K562 (cell line): ENCODE data around the gene SMURF1. TPM values are rescaled to one million over a fixed set of nuclear protein-coding genes. Genes with fewer than 3 reads are reported as not detected.

Source experiments
- ATAC-seq: fragments of 200-7000 bp; cut with Tn5 transposase; 3 replicates; pipeline ENCODE4 v1.9.1; 2020; ENCODE audit warnings: moderate library complexity
- BruUV-seq: library from RNA; stranded (reverse); fragments of 400-500 nt; replicated peaks from 2 replicates; lab custom pipeline; 2021; lab: Mats Ljungman, UMichigan
- CTCF ChIA-PET: fragments of 300-600 bp; formaldehyde crosslinking; extraction: SDS; loops from one replicate; lab custom pipeline; 2021; ENCODE audit warnings: low intra/inter-chr PET ratio; lab: Yijun Ruan, JAX
- POLR2A ChIA-PET: fragments of 300-600, 350-650 bp; sonication (Branson Sonifier 250); formaldehyde crosslinking; extraction: SDS; loops from one replicate; lab custom pipeline; 2021; ENCODE audit warnings: antibody characterized with exemption, inconsistent platforms; lab: Yijun Ruan, JAX
- DNase-seq, 4 experiments: peaks; one replicate each; pipeline versions ENCODE4 v3.0.0 to v3.0.0-alpha.2; 2011 to 2018; ENCODE audit warnings: low spot score in 3 of 4, mixed read lengths in 3 of 4; ENCODE audit errors: extremely low read depth in 1 of 4
- FAIRE-seq: peaks from 2 replicates; lab custom pipeline; 2011; peaks lifted over from hg19 to GRCh38; lab: Jason Lieb, UNC
- H2AFZ ChIP-seq: 2 replicates; pipeline ENCODE4 v1.6.0; 2011; ENCODE audit warnings: low read depth, low read length, control low read depth, inconsistent platforms
- H3K27ac ChIP-seq: fragments of 200-600 bp; 3 replicates; pipeline ENCODE4 v1.8.0; 2011; ENCODE audit warnings: low read depth, mild to moderate bottlenecking, control low read depth, inconsistent platforms, low read length, moderate library complexity, mixed read lengths; ENCODE audit errors: extremely low read depth
- H3K27me3 ChIP-seq, 2 experiments: fragments of 300-600 bp in 1 of 2; 2 replicates in 1 of 2; 3 replicates in 1 of 2; pipeline versions ENCODE4 v1.6.0 to v1.8.0; 2011; ENCODE audit warnings: inconsistent platforms in 2 of 2, low read length in 2 of 2, mild to moderate bottlenecking in 1 of 2, mixed read lengths in 1 of 2, moderate library complexity in 1 of 2; ENCODE audit not compliant: control insufficient read depth in 2 of 2, insufficient read depth in 2 of 2
- H3K36me3 ChIP-seq: fragments of 300-600 bp; 3 replicates; pipeline ENCODE4 v1.8.0; 2011; ENCODE audit warnings: mild to moderate bottlenecking, low read length, inconsistent platforms; ENCODE audit not compliant: control insufficient read depth, insufficient read depth
- H3K4me1 ChIP-seq, 2 experiments: fragments of 200-600 bp in 1 of 2; replicated peaks in 1 of 2; 2 replicates in 1 of 2; 3 replicates in 1 of 2; pipeline versions ENCODE4 v1.5.1 to v1.8.0; 2011; ENCODE audit warnings: inconsistent platforms in 2 of 2, low read length in 2 of 2, mild to moderate bottlenecking in 1 of 2, mixed read lengths in 1 of 2, moderate library complexity in 1 of 2; ENCODE audit not compliant: control insufficient read depth in 2 of 2, insufficient read depth in 2 of 2
- H3K4me2 ChIP-seq: 2 replicates; pipeline ENCODE4 v1.6.1; 2011; ENCODE audit warnings: low read length, control low read depth, inconsistent platforms, mixed read lengths; ENCODE audit not compliant: insufficient read depth
- H3K4me3 ChIP-seq: fragments of 200-600 bp; sonication (generic), shearing (Covaris generic); 2 replicates; pipeline ENCODE4 v1.5.1; 2016; ENCODE audit warnings: control low read depth, inconsistent platforms
- H3K79me2 ChIP-seq: fragments of 200-600 bp; 3 replicates; pipeline ENCODE4 v1.8.0; 2011; ENCODE audit warnings: low read length, inconsistent platforms; ENCODE audit not compliant: control insufficient read depth, insufficient read depth
- H3K9ac ChIP-seq, 2 experiments: 2 replicates each; pipeline versions ENCODE4 v1.6.0 to v1.6.1; 2011; ENCODE audit warnings: low read depth in 2 of 2, low read length in 2 of 2, control low read depth in 1 of 2, inconsistent platforms in 1 of 2, mild to moderate bottlenecking in 1 of 2, mixed read lengths in 1 of 2; ENCODE audit not compliant: insufficient read depth in 1 of 2
- H3K9me1 ChIP-seq: one replicate; pipeline ENCODE4 v1.6.0; 2011; ENCODE audit warnings: inconsistent platforms, mild to moderate bottlenecking, low read length, moderate library complexity; ENCODE audit not compliant: control insufficient read depth, insufficient read depth
- H3K9me3 ChIP-seq: replicated peaks from 2 replicates; pipeline ENCODE4 v1.5.1; 2011; ENCODE audit warnings: low read depth, low read length, inconsistent platforms; ENCODE audit not compliant: control insufficient read depth, insufficient read depth
- H4K20me1 ChIP-seq: replicated peaks from 2 replicates; pipeline ENCODE4 v1.6.1; 2011; ENCODE audit warnings: low read length, inconsistent platforms, mixed read lengths; ENCODE audit not compliant: control insufficient read depth, insufficient read depth
- ARID1B ChIP-seq: fragments of 450-650 bp; IDR thresholded peaks from 2 replicates; pipeline ENCODE4 v1.6.1; 2016; ENCODE audit warnings: antibody characterized with exemption, mild to moderate bottlenecking, inconsistent platforms
- ATF2 ChIP-seq: sonication (generic); formaldehyde crosslinking; IDR thresholded peaks from 2 replicates; pipeline ENCODE4 v1.8.1; 2022; ENCODE audit warnings: missing genetic modification reagents
- CCNT2 ChIP-seq: IDR thresholded peaks from 2 replicates; pipeline ENCODE4 v1.6.1; 2011; ENCODE audit warnings: borderline replicate concordance, low read depth, mild to moderate bottlenecking, moderate library complexity, mixed read lengths, low read length; ENCODE audit not compliant: insufficient read length; ENCODE audit errors: extremely low read depth
- CXXC5 ChIP-seq: fragments of 250-450 bp; sonication (Bioruptor Pico); IDR thresholded peaks from 2 replicates; pipeline ENCODE4 v1.8.0; 2022; ENCODE audit warnings: inconsistent platforms, mild to moderate bottlenecking, moderate library complexity
- ETS2 ChIP-seq: IDR thresholded peaks from 2 replicates; pipeline ENCODE4 v1.6.1; 2016; ENCODE audit warnings: borderline replicate concordance, missing genetic modification characterization, mild to moderate bottlenecking, moderate library complexity, missing compliant biosample characterization; ENCODE audit not compliant: poor library complexity, severe bottlenecking
- GATAD2A ChIP-seq: fragments of 450-650 bp; IDR thresholded peaks from 2 replicates; pipeline ENCODE4 v1.6.1; 2017
- HMGN3 ChIP-seq: IDR thresholded peaks from 2 replicates; pipeline ENCODE4 v1.6.1; 2011; ENCODE audit warnings: borderline replicate concordance, low read depth, mild to moderate bottlenecking, mixed read lengths, low read length; ENCODE audit not compliant: insufficient read length; ENCODE audit errors: extremely low read depth
- ILF3 ChIP-seq: fragments of 450-650 bp; IDR thresholded peaks from 2 replicates; pipeline ENCODE4 v1.6.1; 2018; ENCODE audit warnings: antibody characterized with exemption, mild to moderate bottlenecking, moderate library complexity, borderline replicate concordance
- NR2C1 ChIP-seq, 2 experiments: fragments of 450-650 bp; IDR thresholded peaks; 2 replicates each; pipeline ENCODE4 v1.6.1; 2017; ENCODE audit warnings: mild to moderate bottlenecking in 2 of 2, antibody characterized with exemption in 1 of 2, inconsistent platforms in 1 of 2, missing compliant biosample characterization in 1 of 2, missing genetic modification characterization in 1 of 2
- POLR2H ChIP-seq: IDR thresholded peaks from 2 replicates; pipeline ENCODE4 v1.6.1; 2016; ENCODE audit warnings: missing genetic modification characterization, low read depth, mild to moderate bottlenecking, control low read depth, missing compliant biosample characterization, moderate library complexity
- SMARCC2 ChIP-seq: fragments of 450-650 bp; IDR thresholded peaks from 2 replicates; pipeline ENCODE4 v1.6.1; 2017; ENCODE audit warnings: antibody characterized with exemption, moderate library complexity, mild to moderate bottlenecking, low read depth
- TEAD2 ChIP-seq: fragments of 450-650 bp; IDR thresholded peaks from 2 replicates; pipeline ENCODE4 v1.6.1; 2016; ENCODE audit warnings: missing genetic modification characterization, control low read depth, missing compliant biosample characterization
- ZNF23 ChIP-seq: fragments of 250-450 bp; sonication (Bioruptor Pico); IDR thresholded peaks from 2 replicates; pipeline ENCODE4 v1.4.0; 2020; ENCODE audit warnings: mild to moderate bottlenecking
- ZNF239 ChIP-seq: fragments of 250-450 bp; sonication (Bioruptor Pico); IDR thresholded peaks from 2 replicates; pipeline ENCODE4 v1.4.0; 2020; ENCODE audit warnings: mild to moderate bottlenecking
- ZNF316 ChIP-seq: fragments of 450-650 bp; IDR thresholded peaks from 2 replicates; pipeline ENCODE4 v1.6.1; 2016
- WGBS: fragments of 100-300 bp; shearing (Covaris generic); methylation state at CpG from one replicate; pipeline ENCODE4 v1.1.6; 2016; ENCODE audit warnings: low coverage, mixed read lengths; ENCODE audit not compliant: insufficient coverage; ENCODE audit errors: missing lambda C conversion rate; 5-methylcytosine and 5-hydroxymethylcytosine counted together
- in situ Hi-C: fragments of 300-500 bp; cut with MboI; formaldehyde crosslinking; loops from 4 replicates; pipeline ENCODE4 v1.15.0; 2018; ENCODE audit warnings: inconsistent platforms, mixed read lengths
- intact Hi-C: fragments of 100-400 bp; cut with micrococcal nuclease; formaldehyde crosslinking; loops from 2 replicates; pipeline ENCODE4 v1.14.2; 2022
- polyA plus RNA-seq, 8 experiments: library from polyadenylated mRNA; depleted of rRNA in 4 of 8; stranded (reverse) in 5 of 8; unstranded in 3 of 8; fragments of >200 nt; fragmentation: Nextera tagmentation in 2 of 8; fragmentation: Illumina TruSeq in 1 of 8; extraction: Ambion mirVana in 2 of 8; extraction: Trizol in 1 of 8; gene quantifications; 2 replicates each; pipeline versions ENCODE4 v1.2.1 to v1.2.3, GENCODE V29; 2011 to 2014; ENCODE audit warnings: inconsistent platforms in 1 of 8, missing spikeins in 1 of 8
- total RNA-seq, 7 experiments: library from RNA; depleted of rRNA in 6 of 7; stranded (reverse); fragments of >200 nt in 6 of 7; fragmentation: Illumina TruSeq in 2 of 7; extraction: Trizol in 2 of 7; gene quantifications; 2 replicates each; pipeline versions ENCODE4 v1.2.1 to v1.2.3, GENCODE V29; 2011 to 2021; ENCODE audit warnings: low replicate concordance in 1 of 7
- TF ChIP-seq, protein P1 (sequence below): fragments of 200-800 bp; sonication (Bioruptor generic); IDR thresholded peaks from 2 replicates; pipeline ENCODE4 v1.6.1; 2017; ENCODE audit warnings: missing genetic modification characterization, missing compliant biosample characterization
- TF ChIP-seq, protein P2 (sequence below): fragments of 450-650 bp; IDR thresholded peaks from 2 replicates; pipeline ENCODE4 v1.6.1; 2016; ENCODE audit warnings: low read depth, mild to moderate bottlenecking, moderate library complexity

The SMURF1 gene
- total and polyA plus RNA-seq, 9 of the 15 experiments (the other 6 are each of a cell fraction or from before 2014, with no cell fraction given), result 1.0 to 20.1 (median 12.6) TPM

DNA sequence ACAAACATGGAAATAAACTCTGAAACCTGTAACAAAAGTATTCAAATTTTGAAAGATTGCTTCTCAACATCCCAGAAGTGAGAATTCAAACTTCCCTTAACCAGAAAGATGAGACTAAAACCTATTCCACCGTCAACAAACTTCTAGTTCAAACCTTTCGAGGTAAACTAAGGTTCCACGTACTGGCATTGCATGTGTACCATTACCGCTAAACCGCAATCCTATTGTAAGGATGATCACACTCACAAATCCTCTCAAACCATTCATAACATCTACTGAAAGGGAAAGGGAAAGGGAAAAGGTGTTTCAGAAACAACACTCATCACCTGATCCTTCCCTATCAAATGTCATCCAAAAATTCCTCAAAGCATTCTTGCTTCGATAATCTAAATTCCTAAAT, 3.1 kb downstream of the SMURF1 start:
- H3K9ac ChIP-seq, result no peak overlapping the region
- in situ Hi-C loops (no loop called here), intact Hi-C loops (loop anchor here (5.0 to 10.0 kb wide), 3 partner anchors 84 to 246 kb away; no protein-coding TSS in a partner anchor)
- TF ChIP-seq ARID1B (no peak), CXXC5 (CRISPR knock-in tag) (no peak), GATAD2A (no peak), CCNT2 (no peak), ZNF239 (CRISPR knock-in tag) (no peak), HMGN3 (no peak), ZNF23 (CRISPR knock-in tag) (no peak), ATF2 (CRISPR knock-in tag) (no peak), ZNF316 (no peak), ILF3 (no peak), SMARCC2 (no peak), POLR2H (tag) (no peak), NR2C1 (IDR thresholded peaks at IDR 0.05) (no peak), NR2C1 (tag; IDR thresholded peaks at IDR 0.05) (no peak), ETS2 (tag) (no peak), TEAD2 (tag) (no peak)
- TF ChIP-seq, protein P1, sequence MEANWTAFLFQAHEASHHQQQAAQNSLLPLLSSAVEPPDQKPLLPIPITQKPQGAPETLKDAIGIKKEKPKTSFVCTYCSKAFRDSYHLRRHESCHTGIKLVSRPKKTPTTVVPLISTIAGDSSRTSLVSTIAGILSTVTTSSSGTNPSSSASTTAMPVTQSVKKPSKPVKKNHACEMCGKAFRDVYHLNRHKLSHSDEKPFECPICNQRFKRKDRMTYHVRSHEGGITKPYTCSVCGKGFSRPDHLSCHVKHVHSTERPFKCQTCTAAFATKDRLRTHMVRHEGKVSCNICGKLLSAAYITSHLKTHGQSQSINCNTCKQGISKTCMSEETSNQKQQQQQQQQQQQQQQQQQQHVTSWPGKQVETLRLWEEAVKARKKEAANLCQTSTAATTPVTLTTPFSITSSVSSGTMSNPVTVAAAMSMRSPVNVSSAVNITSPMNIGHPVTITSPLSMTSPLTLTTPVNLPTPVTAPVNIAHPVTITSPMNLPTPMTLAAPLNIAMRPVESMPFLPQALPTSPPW (CRISPR knock-in tag), result no peak
- TF ChIP-seq, protein P2, sequence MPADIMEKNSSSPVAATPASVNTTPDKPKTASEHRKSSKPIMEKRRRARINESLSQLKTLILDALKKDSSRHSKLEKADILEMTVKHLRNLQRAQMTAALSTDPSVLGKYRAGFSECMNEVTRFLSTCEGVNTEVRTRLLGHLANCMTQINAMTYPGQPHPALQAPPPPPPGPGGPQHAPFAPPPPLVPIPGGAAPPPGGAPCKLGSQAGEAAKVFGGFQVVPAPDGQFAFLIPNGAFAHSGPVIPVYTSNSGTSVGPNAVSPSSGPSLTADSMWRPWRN, result no peak
- BruUV-seq, result TSS peak; percentile 21
- no peaks in the 10 kb centered on the region for H3K9me3 ChIP-seq
- no peaks in the 10 kb centered on the region for H3K27me3 ChIP-seq
- CTCF ChIA-PET, result no interaction called here
- DNase-seq (no peak), FAIRE-seq (peak; percentile 29), ATAC-seq (no peak)
- H3K9me1 ChIP-seq, result no peaks in the 10 kb centered on the region
- no peak overlapping the region for H2AFZ ChIP-seq
- POLR2A ChIA-PET, result no interaction called here
- H3K4me3 ChIP-seq, result no peak overlapping the region
- H3K36me3 ChIP-seq, result peaks cover 14% of the 10 kb centered on the region; the same call in 2 of the 3 replicates
- H3K79me2 ChIP-seq, result peaks cover 68% of the 10 kb centered on the region
- H3K27ac ChIP-seq, result no peak overlapping the region
- H3K4me2 ChIP-seq, result no peak overlapping the region
- WGBS, result 80% methylated on average over 6 of the region's 6 CpGs
- peaks cover 20% of the 10 kb centered on the region for H4K20me1 ChIP-seq
- peaks cover 5 to 18% of the 10 kb centered on the region in 2 experiments; a peak in 4 of 5 replicates for H3K4me1 ChIP-seq
